ENCODE data around the gene INHBB. TPM values are rescaled to one million over a fixed set of nuclear protein-coding genes. Genes with fewer than 3 reads are reported as not detected.

INHBB gene
- total and polyA plus RNA-seq, 4 experiments from 2014 or later: not detected

GRCh38 chr2:120316071-120316470 lies 29.9 kb upstream of the INHBB start:
- CTCF ChIA-PET (ENCODE audit: partially characterized antibody): interaction anchor here (1.3 kb wide), 1 partner anchor 206 kb away, joined by 4 read pairs; no protein-coding TSS in a partner anchor
- Mint-ChIP-seq H3K27me3 (peaks cover 0 to 4% of the 10 kb centered on the region in 2 donors), H3K36me3 (no peaks in the 10 kb centered on the region), H3K4me3 (no peak overlapping the region), H3K4me1 (peaks cover 11 to 29% (median 21%) of the 10 kb centered on the region in 4 donors), H3K9me3 (no peaks in the 10 kb centered on the region), H3K27ac (no peak overlapping the region)
- Histone ChIP-seq H3K4me1 (ENCODE audit: insufficient read depth, low read length) (peaks cover 19% of the 10 kb centered on the region), H3K4me3 (ENCODE audit: low read length in 2 of 2) (no peak overlapping the region), H3K27ac (ENCODE audit: low read depth, low read length) (no peak overlapping the region), H3K36me3 (ENCODE audit: insufficient read depth, low read length) (no peaks in the 10 kb centered on the region), H3K9me3 (ENCODE audit: control insufficient read depth in 1 of 2, low read length in 2 of 2) (no peaks in the 10 kb centered on the region), H3K27me3 (ENCODE audit: insufficient read depth, low read length) (no peaks in the 10 kb centered on the region)
- POLR2A ChIA-PET (ENCODE audit: partially characterized antibody): no interaction called here
- no peak for DNase-seq
- intact Hi-C loops (cut with micrococcal nuclease): loop anchor here (10.0 kb wide), 1 partner anchor 491 kb away; no protein-coding TSS in a partner anchor

DNA sequence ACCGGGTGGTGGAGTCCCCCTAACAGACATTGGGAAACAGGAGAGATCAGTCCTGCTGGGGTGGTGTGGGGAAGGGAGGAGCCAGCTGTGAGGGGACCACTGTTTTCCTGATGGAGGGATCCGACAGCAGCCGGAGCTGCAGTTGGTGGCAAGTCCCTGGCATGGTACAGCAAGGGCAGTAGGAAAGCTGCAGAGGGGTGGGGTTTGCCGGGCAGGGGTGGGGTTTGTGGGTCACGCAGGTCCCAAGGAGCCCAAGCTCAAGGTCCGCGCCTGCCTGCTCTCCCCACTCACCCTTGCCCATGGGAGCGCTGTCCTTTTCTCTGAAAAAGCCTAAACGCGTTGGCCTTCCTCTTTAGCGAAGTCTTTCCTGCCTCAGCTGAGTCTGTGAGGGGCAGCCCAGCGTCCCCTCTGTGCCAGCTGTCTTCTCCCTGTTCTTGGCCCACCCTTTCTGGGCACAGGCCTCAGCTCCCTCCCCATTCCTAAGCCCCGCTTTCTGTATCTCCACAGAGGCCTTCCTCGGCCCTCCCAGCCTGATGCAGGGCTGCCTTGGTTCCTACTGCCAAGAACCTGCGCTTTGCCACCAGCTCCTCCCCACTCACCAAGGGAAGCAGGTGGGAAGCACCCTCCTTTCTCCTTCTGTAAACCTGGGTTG lies 29.3 kb upstream of the INHBB start:
- H3K4me3 Mint-ChIP-seq: no peak overlapping the region
- H3K27me3 ChIP-seq (ENCODE audit: insufficient read depth, low read length): no peaks in the 10 kb centered on the region
- no peak overlapping the region for H3K27ac Mint-ChIP-seq

DNA sequence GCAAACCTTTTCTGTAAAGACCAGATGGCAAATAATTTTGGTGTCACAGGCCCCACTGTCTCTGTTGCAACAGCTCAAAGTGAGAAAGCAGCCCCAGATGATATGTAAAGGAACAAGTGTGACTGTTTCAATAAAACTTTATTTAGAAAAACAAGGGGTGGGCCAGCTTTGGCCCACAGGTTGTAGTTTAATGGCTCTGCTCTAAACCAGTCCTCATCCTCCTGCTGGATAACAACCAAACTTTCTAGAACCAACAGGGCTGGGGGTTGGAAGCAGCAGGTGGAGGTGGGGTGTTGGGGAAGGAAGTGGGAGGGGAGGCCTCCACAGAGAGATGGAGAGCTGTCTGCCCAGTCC lies 28.8 kb upstream of the INHBB start:
- no peak overlapping the region for H3K27ac Mint-ChIP-seq
- H3K4me1 ChIP-seq (ENCODE audit: insufficient read depth, low read length): peaks cover 19% of the 10 kb centered on the region
- no peak overlapping the region for H3K4me3 ChIP-seq (ENCODE audit: low read length in 2 of 2)
- no peaks in the 10 kb centered on the region for H3K36me3 ChIP-seq (ENCODE audit: insufficient read depth, low read length)
- no peak overlapping the region for H3K4me3 Mint-ChIP-seq
- DNase-seq: no peak
- H3K36me3 Mint-ChIP-seq: no peaks in the 10 kb centered on the region
- H3K27me3 ChIP-seq (ENCODE audit: insufficient read depth, low read length): no peaks in the 10 kb centered on the region
- peaks cover 0 to 4% of the 10 kb centered on the region in 2 donors for H3K27me3 Mint-ChIP-seq
- intact Hi-C loops (cut with micrococcal nuclease): loop anchor here (10.0 kb wide), 1 partner anchor 492 kb away; no protein-coding TSS in a partner anchor
- no peak overlapping the region for H3K27ac ChIP-seq (ENCODE audit: low read depth, low read length)
- H3K9me3 Mint-ChIP-seq: no peaks in the 10 kb centered on the region
- H3K4me1 Mint-ChIP-seq: peaks cover 11 to 29% (median 23%) of the 10 kb centered on the region in 4 donors
- ChIA-PET POLR2A (ENCODE audit: partially characterized antibody) (no interaction called here), CTCF (ENCODE audit: partially characterized antibody) (interaction anchor here (1.1 to 1.3 kb wide), 2 partner anchors 9 to 207 kb away, joined by 3 to 4 read pairs; no protein-coding TSS in a partner anchor)
- H3K9me3 ChIP-seq (ENCODE audit: control insufficient read depth in 1 of 2, low read length in 2 of 2): no peaks in the 10 kb centered on the region

More for the DNA sequence above, 29.3 kb upstream of the INHBB start:
- Histone ChIP-seq H3K9me3 (ENCODE audit: control insufficient read depth in 1 of 2, low read length in 2 of 2) (no peaks in the 10 kb centered on the region), H3K27ac (ENCODE audit: low read depth, low read length) (no peak overlapping the region), H3K36me3 (ENCODE audit: insufficient read depth, low read length) (no peaks in the 10 kb centered on the region), H3K4me1 (ENCODE audit: insufficient read depth, low read length) (peaks cover 19% of the 10 kb centered on the region), H3K4me3 (ENCODE audit: low read length in 2 of 2) (no peak overlapping the region)
- Mint-ChIP-seq H3K27me3 (peaks cover 0 to 4% of the 10 kb centered on the region in 2 donors), H3K4me1 (peaks cover 11 to 29% (median 21%) of the 10 kb centered on the region in 4 donors), H3K36me3 (no peaks in the 10 kb centered on the region), H3K9me3 (no peaks in the 10 kb centered on the region)
- ChIA-PET CTCF (ENCODE audit: partially characterized antibody) (interaction anchor here (1.1 to 1.3 kb wide), 2 partner anchors 9 to 207 kb away, joined by 3 to 4 read pairs; no protein-coding TSS in a partner anchor), POLR2A (ENCODE audit: partially characterized antibody) (no interaction called here)
- DNase-seq: no peak
- intact Hi-C loops (cut with micrococcal nuclease): loop anchor here (10.0 kb wide), 1 partner anchor 492 kb away; no protein-coding TSS in a partner anchor

GRCh38 chr2:120317916-120318315 lies 28.0 kb upstream of the INHBB start:
- Mint-ChIP-seq H3K4me1 (peaks cover 8 to 23% (median 21%) of the 10 kb centered on the region in 4 donors), H3K4me3 (no peak overlapping the region), H3K36me3 (no peaks in the 10 kb centered on the region), H3K27ac (no peak overlapping the region), H3K9me3 (peaks cover 0 to 2% (median 0%) of the 10 kb centered on the region in 8 donors), H3K27me3 (peaks cover 0 to 4% of the 10 kb centered on the region in 2 donors)
- Histone ChIP-seq H3K9me3 (ENCODE audit: control insufficient read depth in 1 of 2, low read length in 2 of 2) (no peaks in the 10 kb centered on the region), H3K4me1 (ENCODE audit: insufficient read depth, low read length) (peaks cover 15% of the 10 kb centered on the region), H3K4me3 (ENCODE audit: low read length in 2 of 2) (no peak overlapping the region), H3K27me3 (ENCODE audit: insufficient read depth, low read length) (no peaks in the 10 kb centered on the region), H3K27ac (ENCODE audit: low read depth, low read length) (no peak overlapping the region), H3K36me3 (ENCODE audit: insufficient read depth, low read length) (no peaks in the 10 kb centered on the region)
- intact Hi-C loops (cut with micrococcal nuclease): loop anchor here (10.0 kb wide), 1 partner anchor 493 kb away; no protein-coding TSS in a partner anchor
- ChIA-PET POLR2A (ENCODE audit: partially characterized antibody) (no interaction called here), CTCF (ENCODE audit: partially characterized antibody) (no interaction called here)
- no peak for DNase-seq

DNA sequence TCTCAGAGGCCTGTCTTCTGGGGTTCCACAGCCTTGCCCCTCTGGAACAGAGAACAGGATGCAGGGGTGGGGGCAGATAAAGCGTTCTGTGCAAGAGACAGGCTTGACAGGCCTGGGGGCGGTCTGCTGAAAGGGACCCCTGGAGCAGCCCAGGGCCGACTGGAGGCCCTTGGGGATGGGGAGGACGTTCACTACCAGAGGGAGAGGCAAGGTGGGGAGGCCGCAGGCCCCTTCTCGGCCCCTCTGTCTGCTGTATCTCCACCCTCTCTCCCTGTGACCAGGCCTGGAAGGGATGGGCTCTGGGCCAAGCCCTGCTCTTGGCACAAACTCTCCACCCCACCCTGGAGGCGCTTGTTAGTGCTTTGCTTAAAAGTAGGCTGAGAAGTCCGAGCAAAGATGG lies 27.3 kb upstream of the INHBB start:
- Histone ChIP-seq H3K36me3 (ENCODE audit: insufficient read depth, low read length) (no peaks in the 10 kb centered on the region), H3K27ac (ENCODE audit: low read depth, low read length) (no peak overlapping the region), H3K4me3 (ENCODE audit: low read length in 2 of 2) (no peak overlapping the region), H3K27me3 (ENCODE audit: insufficient read depth, low read length) (no peaks in the 10 kb centered on the region), H3K4me1 (ENCODE audit: insufficient read depth, low read length) (peaks cover 7% of the 10 kb centered on the region), H3K9me3 (ENCODE audit: control insufficient read depth in 1 of 2, low read length in 2 of 2) (no peaks in the 10 kb centered on the region)
- no peak overlapping the region for H3K4me3 Mint-ChIP-seq
- H3K27ac Mint-ChIP-seq: no peak overlapping the region
- H3K36me3 Mint-ChIP-seq: no peaks in the 10 kb centered on the region
- peaks cover 0 to 4% of the 10 kb centered on the region in 2 donors for H3K27me3 Mint-ChIP-seq
- POLR2A ChIA-PET (ENCODE audit: partially characterized antibody): no interaction called here
- peaks cover 0 to 2% (median 0%) of the 10 kb centered on the region in 8 donors for H3K9me3 Mint-ChIP-seq
- CTCF ChIA-PET (ENCODE audit: partially characterized antibody): interaction anchor here (1.1 kb wide), 1 partner anchor 112 kb away, joined by 3 read pairs; no protein-coding TSS in a partner anchor
- H3K4me1 Mint-ChIP-seq: peaks cover 3 to 16% (median 15%) of the 10 kb centered on the region in 4 donors
- DNase-seq: no peak
- intact Hi-C loops (cut with micrococcal nuclease): loop anchor here (10.0 kb wide), 1 partner anchor 494 kb away; no protein-coding TSS in a partner anchor

- Mint-ChIP-seq H3K4me3 (no peak overlapping the region), H3K27me3 (peaks cover 0 to 4% of the 10 kb centered on the region in 2 donors), H3K4me1 (peaks cover 3 to 15% (median 12%) of the 10 kb centered on the region in 4 donors), H3K27ac (no peak overlapping the region), H3K9me3 (peaks cover 0 to 2% (median 0%) of the 10 kb centered on the region in 8 donors), H3K36me3 (no peaks in the 10 kb centered on the region)
- Histone ChIP-seq H3K4me1 (ENCODE audit: insufficient read depth, low read length) (peaks cover 6% of the 10 kb centered on the region), H3K36me3 (ENCODE audit: insufficient read depth, low read length) (no peaks in the 10 kb centered on the region), H3K4me3 (ENCODE audit: low read length in 2 of 2) (no peak overlapping the region), H3K9me3 (ENCODE audit: control insufficient read depth in 1 of 2, low read length in 2 of 2) (no peaks in the 10 kb centered on the region), H3K27ac (ENCODE audit: low read depth, low read length) (no peak overlapping the region), H3K27me3 (ENCODE audit: insufficient read depth, low read length) (no peaks in the 10 kb centered on the region)
- ChIA-PET CTCF (ENCODE audit: partially characterized antibody) (interaction anchor here (1.1 kb wide), 1 partner anchor 113 kb away, joined by 3 read pairs; no protein-coding TSS in a partner anchor), POLR2A (ENCODE audit: partially characterized antibody) (no interaction called here)
- intact Hi-C loops (cut with micrococcal nuclease): loop anchor here (10.0 kb wide), 1 partner anchor 494 kb away; no protein-coding TSS in a partner anchor
- DNase-seq: no peak
These were observed 26.8 kb upstream of the INHBB start for GRCh38 chr2:120319123-120319522.

DNA sequence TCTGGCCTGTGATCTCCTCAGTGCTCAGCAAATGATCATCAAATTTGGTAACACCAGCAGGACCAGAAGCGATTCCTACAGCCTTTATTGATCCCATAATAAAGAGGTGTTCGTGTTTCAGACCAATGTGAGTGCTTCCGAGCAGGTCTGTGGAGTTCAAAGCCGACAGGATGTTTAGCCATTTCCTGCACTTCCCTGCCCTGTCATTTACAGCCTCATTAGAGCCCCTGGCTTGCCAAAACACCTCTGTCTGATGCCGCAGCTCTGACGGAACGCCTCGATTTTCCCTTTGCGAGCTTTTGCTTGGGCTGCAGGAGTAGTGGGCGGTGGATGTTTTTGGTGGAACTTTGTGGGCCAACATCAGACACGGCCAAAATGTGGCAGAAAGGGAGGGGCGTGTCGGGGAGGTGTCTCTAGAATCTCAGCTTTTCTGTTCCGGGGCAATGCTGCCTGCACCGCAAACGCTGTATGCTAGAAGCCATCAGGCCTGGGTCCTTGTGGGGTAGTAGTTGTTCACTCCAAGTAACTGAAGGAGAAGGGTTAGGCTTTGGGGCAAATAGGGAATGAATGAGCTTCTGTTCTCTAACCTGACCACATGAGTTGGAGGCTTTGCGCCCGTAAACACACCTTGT lies 26.1 kb upstream of the INHBB start:
- intact Hi-C loops (cut with micrococcal nuclease): loop anchor here (10.0 kb wide), 1 partner anchor 495 kb away; no protein-coding TSS in a partner anchor
- Mint-ChIP-seq H3K4me3 (no peak overlapping the region), H3K9me3 (peaks cover 0 to 2% (median 0%) of the 10 kb centered on the region in 8 donors), H3K27me3 (peaks cover 0 to 4% of the 10 kb centered on the region in 2 donors), H3K36me3 (no peaks in the 10 kb centered on the region), H3K4me1 (peaks cover 0 to 8% (median 5%) of the 10 kb centered on the region in 4 donors), H3K27ac (no peak overlapping the region)
- ChIA-PET POLR2A (ENCODE audit: partially characterized antibody) (no interaction called here), CTCF (ENCODE audit: partially characterized antibody) (no interaction called here)
- no peaks in the 10 kb centered on the region for H3K36me3 ChIP-seq (ENCODE audit: insufficient read depth, low read length)
- no peaks in the 10 kb centered on the region for H3K9me3 ChIP-seq (ENCODE audit: control insufficient read depth in 1 of 2, low read length in 2 of 2)
- no peaks in the 10 kb centered on the region for H3K4me1 ChIP-seq (ENCODE audit: insufficient read depth, low read length)
- no peak for DNase-seq
- H3K27me3 ChIP-seq (ENCODE audit: insufficient read depth, low read length): no peaks in the 10 kb centered on the region
- H3K27ac ChIP-seq (ENCODE audit: low read depth, low read length): no peak overlapping the region
- no peak overlapping the region for H3K4me3 ChIP-seq (ENCODE audit: low read length in 2 of 2)

Measured in CD4-positive, alpha-beta memory T cell (primary cell).